Tongue (tissue), 2 donors: ENCODE data around the gene CDK5RAP1. TPM values are rescaled to one million over a fixed set of nuclear protein-coding genes. Genes with fewer than 3 reads are reported as not detected.
"Not testable (repeated sequence)": the region's sequence is repeated elsewhere in the genome, so short reads cannot be mapped to it uniquely, and the experiment has no call there.

Experiments
- DNase-seq: peaks from one replicate; pipeline ENCODE4 v3.0.0-alpha.2; 2015
- total RNA-seq: library from RNA; depleted of rRNA; stranded (reverse); fragments of >200 nt; gene quantifications from one replicate; pipeline ENCODE4 v1.2.3, GENCODE V29; 2014

Gene CDK5RAP1
- 24.3 TPM for total RNA-seq

- DNase-seq, result peak; percentile 94
Measured at GRCh38 chr20:33401184-33401920, at the start of gene CDK5RAP1. Gene CDK5RAP1, minus strand, starts transcription at chr20:33401519. Its CDS starts 4,455 bp downstream, at chr20:33397064.

- DNase-seq, result no peak
Measured at GRCh38 chr20:33450867-33451266, 49.5 kb upstream of the CDK5RAP1 start.

GRCh38 chr20:33445881-33446625 lies 44.7 kb upstream of the CDK5RAP1 start:
- no peak for DNase-seq

- DNase-seq, result no peak
Measured at GRCh38 chr20:33444797-33445560, 43.7 kb upstream of the CDK5RAP1 start.

GRCh38 chr20:33443512-33444239 lies 42.4 kb upstream of the CDK5RAP1 start, which contains the start of gene SNTA1:
Gene SNTA1, minus strand, starts transcription at chr20:33443763. Its CDS starts 143 bp downstream, at chr20:33443620.
- DNase-seq, result peak; percentile 92

GRCh38 chr20:33443006-33443511 lies 41.7 kb upstream of the CDK5RAP1 start:
- DNase-seq, result no peak

GRCh38 chr20:33442136-33443005 lies 41.1 kb upstream of the CDK5RAP1 start:
- DNase-seq, result no peak

- DNase-seq, result no peak
Measured at GRCh38 chr20:33441142-33441955, 40.0 kb upstream of the CDK5RAP1 start.

GRCh38 chr20:33440562-33440961 lies 39.2 kb upstream of the CDK5RAP1 start:
- not testable (repeated sequence) for DNase-seq

GRCh38 chr20:33438481-33438880 lies 37.2 kb upstream of the CDK5RAP1 start:
- no peak for DNase-seq

- peak; percentile 78 for DNase-seq
Measured at GRCh38 chr20:33437141-33437911, 36.0 kb upstream of the CDK5RAP1 start.

- DNase-seq, result no peak
Measured at GRCh38 chr20:33434434-33434833, 33.1 kb upstream of the CDK5RAP1 start.

- peak; percentile 54 for DNase-seq
Measured at GRCh38 chr20:33433465-33434234, 32.3 kb upstream of the CDK5RAP1 start.

GRCh38 chr20:33431797-33432381 lies 30.6 kb upstream of the CDK5RAP1 start:
- no peak for DNase-seq

GRCh38 chr20:33423875-33424274 lies 22.6 kb upstream of the CDK5RAP1 start:
- DNase-seq, result not testable (repeated sequence)

- DNase-seq, result peak; percentile 82
Measured at GRCh38 chr20:33423141-33423834, 22.0 kb upstream of the CDK5RAP1 start.
